Ovary (tissue), 3 donors: Measurements from ENCODE around the gene ELP4.

Experiments used
- CTCF ChIP-seq, 3 donors: fragments of 450-650 bp in 2 of 3; fragments of 200-600 bp in 1 of 3; IDR thresholded peaks; one replicate each; pipeline versions ENCODE4 v1.5.1 to v1.8.0; 2016 to 2022; ENCODE audit warnings: antibody characterized with exemption in 3 of 3, mild to moderate bottlenecking in 1 of 3
- EP300 ChIP-seq: sonication (generic); formaldehyde crosslinking; IDR thresholded peaks from one replicate; pipeline ENCODE4 v1.6.1; 2017; ENCODE audit warnings: antibody characterized with exemption
- POLR2A ChIP-seq: fragments of 450-650 bp; IDR thresholded peaks from one replicate; pipeline ENCODE4 v1.6.1; 2017; ENCODE audit warnings: antibody characterized with exemption, mild to moderate bottlenecking, moderate library complexity
- donor health status: DM: no; HTN: no; CAD: no.

DNA sequence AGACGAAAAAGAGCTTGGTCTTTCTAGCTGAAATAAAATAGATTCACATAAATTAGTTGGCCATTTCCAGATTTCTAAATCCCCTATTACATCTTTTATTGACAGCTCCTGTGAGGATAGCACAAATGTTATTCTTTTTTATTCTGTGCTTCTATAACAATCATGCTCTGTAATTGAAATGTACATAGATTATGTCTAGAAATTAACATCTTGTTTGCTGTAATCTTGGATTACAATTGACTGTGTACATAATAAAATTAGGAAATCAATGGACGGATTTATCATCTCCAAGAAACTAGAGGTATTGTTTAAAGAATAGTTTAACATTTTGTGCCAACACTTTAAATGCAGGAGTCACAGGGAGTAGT, 31.4 kb upstream of the ELP4 start:
- no peak for TF ChIP-seq POLR2A
- no peak for TF ChIP-seq CTCF (IDR thresholded peaks at IDR 0.05)
- TF ChIP-seq EP300 = no peak
